ENCODE measurements around the gene ENGASE.

The ENGASE gene

GRCh38 chr17:79093270-79093669 lies 18.6 kb downstream of the ENGASE start:
- no peak overlapping the region for H3K4me3 ChIP-seq (ENCODE audit: low read length in 2 of 2)
- H3K9me3 ChIP-seq (replicated peaks in 1 of 2; ENCODE audit: control insufficient read depth in 2 of 2, insufficient read depth in 1 of 2, low read depth in 1 of 2, low read length in 2 of 2): no peaks in the 10 kb centered on the region
- H3K27ac ChIP-seq (replicated peaks; ENCODE audit: low read length): no peak overlapping the region
- H3K27me3 ChIP-seq (ENCODE audit: control insufficient read depth in 3 of 3, insufficient read depth in 3 of 3, low read depth in 1 of 3, low read length in 3 of 3): peaks cover 0 to 19% (median 2%) of the 10 kb centered on the region in 3 experiments
- no CpG with 5 or more reads among the region's 8 CpGs for WGBS, 2 donors (ENCODE audit: extremely low coverage in 2 of 2, insufficient read length in 2 of 2, insufficient replicate concordance in 1 of 2)
- H3K9ac ChIP-seq (ENCODE audit: low read depth, low read length, poor library complexity): no peak overlapping the region
- no peak for DNase-seq (ENCODE audit: low spot score)
- H2BK5ac ChIP-seq (ENCODE audit: low read length): no peak overlapping the region
- H3K18ac ChIP-seq (ENCODE audit: low read length): no peak overlapping the region
- H3K14ac ChIP-seq (ENCODE audit: low read length): no peak overlapping the region
- H3K36me3 ChIP-seq (replicated peaks in 1 of 2; ENCODE audit: control insufficient read depth in 2 of 2, insufficient read depth in 2 of 2, low read length in 2 of 2): peaks cover 0 to 2% of the 10 kb centered on the region in 2 donors
- H3K4ac ChIP-seq (ENCODE audit: low read length): no peak overlapping the region
- no peak overlapping the region for H4K91ac ChIP-seq (ENCODE audit: low read depth, low read length, poor library complexity)
- no peak overlapping the region for H2BK12ac ChIP-seq (ENCODE audit: low read length)
- no peak overlapping the region for H3K23ac ChIP-seq (ENCODE audit: low read depth, low read length, poor library complexity)
- no peak overlapping the region for H4K8ac ChIP-seq (ENCODE audit: low read depth, low read length)
- no peak overlapping the region for H2BK15ac ChIP-seq (ENCODE audit: low read length)
- no peaks in the 10 kb centered on the region for H3K79me1 ChIP-seq (ENCODE audit: low read depth, low read length)
- H3K4me1 ChIP-seq (ENCODE audit: control insufficient read depth in 2 of 2, insufficient read depth in 1 of 2, low read depth in 1 of 2, low read length in 2 of 2): peaks cover 0 to 6% of the 10 kb centered on the region in 2 donors
- H2BK120ac ChIP-seq (ENCODE audit: low read depth, low read length): no peak overlapping the region
- no peak overlapping the region for H2AK5ac ChIP-seq (ENCODE audit: low read depth, low read length)
- no peak overlapping the region for H2AFZ ChIP-seq (ENCODE audit: low read length)
- no peak overlapping the region for H3K4me2 ChIP-seq (ENCODE audit: insufficient read depth, low read length, poor library complexity, severe bottlenecking)

GRCh38 chr17:79094261-79094660 lies 19.6 kb downstream of the ENGASE start:
- H3K4ac ChIP-seq (ENCODE audit: low read length): no peak overlapping the region
- no peak overlapping the region for H3K27ac ChIP-seq (replicated peaks; ENCODE audit: low read length)
- H3K23ac ChIP-seq (ENCODE audit: low read depth, low read length, poor library complexity): peak overlapping the region; percentile 43
- no peak overlapping the region for H2AFZ ChIP-seq (ENCODE audit: low read length)
- H4K8ac ChIP-seq (ENCODE audit: low read depth, low read length): no peak overlapping the region
- no CpG with 5 or more reads among the region's 17 CpGs for WGBS, 2 donors (ENCODE audit: extremely low coverage in 2 of 2, insufficient read length in 2 of 2, insufficient replicate concordance in 1 of 2)
- H2BK120ac ChIP-seq (ENCODE audit: low read depth, low read length): no peak overlapping the region
- peak overlapping the region; percentile 68 for H2AK5ac ChIP-seq (ENCODE audit: low read depth, low read length)
- H3K9me3 ChIP-seq (replicated peaks in 1 of 2; ENCODE audit: control insufficient read depth in 2 of 2, insufficient read depth in 1 of 2, low read depth in 1 of 2, low read length in 2 of 2): no peaks in the 10 kb centered on the region
- peak overlapping the region; percentile 30 for H3K9ac ChIP-seq (ENCODE audit: low read depth, low read length, poor library complexity)
- H2BK5ac ChIP-seq (ENCODE audit: low read length): no peak overlapping the region
- no peak overlapping the region for H3K4me3 ChIP-seq (ENCODE audit: low read length in 2 of 2)
- H3K18ac ChIP-seq (ENCODE audit: low read length): peak overlapping the region; percentile 53
- no peaks in the 10 kb centered on the region for H3K36me3 ChIP-seq (replicated peaks in 1 of 2; ENCODE audit: control insufficient read depth in 2 of 2, insufficient read depth in 2 of 2, low read length in 2 of 2)
- H3K4me1 ChIP-seq (ENCODE audit: control insufficient read depth in 2 of 2, insufficient read depth in 1 of 2, low read depth in 1 of 2, low read length in 2 of 2): peaks cover 0 to 7% of the 10 kb centered on the region in 2 donors
- peak overlapping the region; percentile 84 for H3K14ac ChIP-seq (ENCODE audit: low read length)
- no peaks in the 10 kb centered on the region for H3K79me1 ChIP-seq (ENCODE audit: low read depth, low read length)
- no peak overlapping the region for H2BK12ac ChIP-seq (ENCODE audit: low read length)
- H2BK15ac ChIP-seq (ENCODE audit: low read length): no peak overlapping the region
- no peak overlapping the region for H3K4me2 ChIP-seq (ENCODE audit: insufficient read depth, low read length, poor library complexity, severe bottlenecking)
- H4K91ac ChIP-seq (ENCODE audit: low read depth, low read length, poor library complexity): no peak overlapping the region
- H3K27me3 ChIP-seq (ENCODE audit: control insufficient read depth in 3 of 3, insufficient read depth in 3 of 3, low read depth in 1 of 3, low read length in 3 of 3): peaks cover 0 to 29% (median 2%) of the 10 kb centered on the region in 3 experiments
- DNase-seq (ENCODE audit: low spot score): no peak

DNA sequence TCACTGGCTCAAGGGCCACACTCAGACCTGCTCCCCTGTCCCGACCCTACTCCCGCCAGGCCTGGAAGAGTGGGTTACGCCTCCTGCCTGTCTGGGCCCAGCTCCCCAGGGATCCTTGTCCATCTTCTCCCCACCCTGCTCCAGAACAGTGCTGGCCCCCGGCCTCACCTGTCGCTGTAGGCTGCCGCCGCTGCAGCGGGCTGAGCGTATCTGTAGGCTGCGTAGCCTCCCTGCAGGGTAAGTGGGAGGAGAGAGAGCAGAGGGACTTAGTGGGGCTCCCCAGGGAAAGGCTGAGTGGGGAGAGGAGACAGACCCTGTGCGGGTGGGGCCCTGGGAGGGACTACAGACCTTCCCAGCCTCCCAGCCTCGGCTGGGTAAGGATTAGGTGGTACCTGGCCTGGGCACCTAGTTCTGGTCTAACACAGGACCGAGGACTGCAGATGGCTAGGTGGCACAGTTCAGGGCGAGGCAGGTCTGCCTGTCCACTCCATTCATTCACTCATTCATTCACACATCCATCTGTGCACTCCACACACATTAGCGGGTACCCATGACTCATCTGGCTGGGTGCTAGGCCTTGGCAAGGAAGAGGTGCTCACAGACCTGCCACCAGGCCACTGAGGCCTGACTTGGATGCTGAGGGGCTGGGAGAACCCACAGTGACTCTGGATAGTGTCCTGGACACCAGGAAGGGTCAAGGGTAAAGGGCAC lies 20.9 kb downstream of the ENGASE start:
- no peak overlapping the region for H2BK120ac ChIP-seq (ENCODE audit: low read depth, low read length)
- H3K14ac ChIP-seq (ENCODE audit: low read length): peak overlapping the region; percentile 56
- H4K8ac ChIP-seq (ENCODE audit: low read depth, low read length): no peak overlapping the region
- no peak overlapping the region for H2BK15ac ChIP-seq (ENCODE audit: low read length)
- H3K18ac ChIP-seq (ENCODE audit: low read length): peak overlapping the region; percentile 80
- no peak overlapping the region for H3K9ac ChIP-seq (ENCODE audit: low read depth, low read length, poor library complexity)
- H2AFZ ChIP-seq (ENCODE audit: low read length): no peak overlapping the region
- peaks cover 0 to 7% of the 10 kb centered on the region in 2 donors for H3K4me1 ChIP-seq (ENCODE audit: control insufficient read depth in 2 of 2, insufficient read depth in 1 of 2, low read depth in 1 of 2, low read length in 2 of 2)
- H3K27ac ChIP-seq (replicated peaks; ENCODE audit: low read length): no peak overlapping the region
- WGBS, 2 donors (ENCODE audit: extremely low coverage in 2 of 2, insufficient read length in 2 of 2, insufficient replicate concordance in 1 of 2): no CpG with 5 or more reads among the region's 15 CpGs
- H4K91ac ChIP-seq (ENCODE audit: low read depth, low read length, poor library complexity): no peak overlapping the region
- H3K4me2 ChIP-seq (ENCODE audit: insufficient read depth, low read length, poor library complexity, severe bottlenecking): no peak overlapping the region
- H3K4me3 ChIP-seq (ENCODE audit: low read length in 2 of 2): no peak overlapping the region
- peaks cover 0 to 41% (median 2%) of the 10 kb centered on the region in 3 experiments for H3K27me3 ChIP-seq (ENCODE audit: control insufficient read depth in 3 of 3, insufficient read depth in 3 of 3, low read depth in 1 of 3, low read length in 3 of 3)
- no peaks in the 10 kb centered on the region for H3K79me1 ChIP-seq (ENCODE audit: low read depth, low read length)
- H3K23ac ChIP-seq (ENCODE audit: low read depth, low read length, poor library complexity): peak overlapping the region; percentile 37
- DNase-seq (ENCODE audit: low spot score): no peak
- H3K36me3 ChIP-seq (replicated peaks in 1 of 2; ENCODE audit: control insufficient read depth in 2 of 2, insufficient read depth in 2 of 2, low read length in 2 of 2): no peaks in the 10 kb centered on the region
- H2BK12ac ChIP-seq (ENCODE audit: low read length): no peak overlapping the region
- H2AK5ac ChIP-seq (ENCODE audit: low read depth, low read length): no peak overlapping the region
- peak overlapping the region; percentile 97 for H3K4ac ChIP-seq (ENCODE audit: low read length)
- no peak overlapping the region for H2BK5ac ChIP-seq (ENCODE audit: low read length)
- no peaks in the 10 kb centered on the region for H3K9me3 ChIP-seq (replicated peaks in 1 of 2; ENCODE audit: control insufficient read depth in 2 of 2, insufficient read depth in 1 of 2, low read depth in 1 of 2, low read length in 2 of 2)

DNA sequence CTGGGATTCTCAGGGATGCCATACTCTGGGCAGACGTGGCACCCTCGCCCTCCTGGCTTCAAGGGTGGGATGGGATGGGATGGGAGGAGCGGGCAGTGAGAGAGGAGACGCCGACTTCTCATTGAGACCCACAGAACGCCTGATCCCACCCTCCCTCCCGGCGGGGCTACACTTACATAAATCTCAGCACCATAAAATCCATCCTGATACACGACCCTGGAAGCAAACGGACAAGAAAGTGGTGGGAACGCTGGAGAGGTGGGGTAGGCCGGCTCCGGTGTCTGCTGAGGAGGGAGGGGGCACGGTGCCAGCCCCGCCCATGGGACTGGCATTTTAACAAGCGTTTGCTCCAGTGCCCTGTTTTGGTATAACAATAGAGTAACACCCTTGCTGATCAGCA lies 21.9 kb downstream of the ENGASE start:
- Histone ChIP-seq H2AFZ (ENCODE audit: low read length) (no peak overlapping the region), H3K9me3 (replicated peaks in 1 of 2; ENCODE audit: control insufficient read depth in 2 of 2, insufficient read depth in 1 of 2, low read depth in 1 of 2, low read length in 2 of 2) (no peaks in the 10 kb centered on the region), H4K91ac (ENCODE audit: low read depth, low read length, poor library complexity) (no peak overlapping the region), H4K8ac (ENCODE audit: low read depth, low read length) (no peak overlapping the region), H2BK120ac (ENCODE audit: low read depth, low read length) (no peak overlapping the region), H2BK15ac (ENCODE audit: low read length) (no peak overlapping the region), H3K9ac (ENCODE audit: low read depth, low read length, poor library complexity) (no peak overlapping the region), H3K36me3 (replicated peaks in 1 of 2; ENCODE audit: control insufficient read depth in 2 of 2, insufficient read depth in 2 of 2, low read length in 2 of 2) (no peaks in the 10 kb centered on the region), H3K18ac (ENCODE audit: low read length) (peak overlapping the region; percentile 53), H3K27me3 (ENCODE audit: control insufficient read depth in 3 of 3, insufficient read depth in 3 of 3, low read depth in 1 of 3, low read length in 3 of 3) (peaks cover 0 to 51% (median 2%) of the 10 kb centered on the region in 3 experiments), H2BK12ac (ENCODE audit: low read length) (no peak overlapping the region), H3K79me1 (ENCODE audit: low read depth, low read length) (no peaks in the 10 kb centered on the region), H2AK5ac (ENCODE audit: low read depth, low read length) (peak overlapping the region; percentile 46), H3K14ac (ENCODE audit: low read length) (no peak overlapping the region), H3K23ac (ENCODE audit: low read depth, low read length, poor library complexity) (peak overlapping the region; percentile 37), H3K4me2 (ENCODE audit: insufficient read depth, low read length, poor library complexity, severe bottlenecking) (no peak overlapping the region), H2BK5ac (ENCODE audit: low read length) (no peak overlapping the region), H3K4me3 (ENCODE audit: low read length in 2 of 2) (no peak overlapping the region), H3K4ac (ENCODE audit: low read length) (peak overlapping the region; percentile 30), H3K27ac (replicated peaks; ENCODE audit: low read length) (no peak overlapping the region), H3K4me1 (ENCODE audit: control insufficient read depth in 2 of 2, insufficient read depth in 1 of 2, low read depth in 1 of 2, low read length in 2 of 2) (peaks cover 0 to 14% of the 10 kb centered on the region in 2 donors)
- WGBS, 2 donors (ENCODE audit: extremely low coverage in 2 of 2, insufficient read length in 2 of 2, insufficient replicate concordance in 1 of 2): no CpG with 5 or more reads among the region's 16 CpGs
- no peak for DNase-seq (ENCODE audit: low spot score)

Measured in neuronal stem cell (in vitro differentiated cells).